Measurements from ENCODE around the gene MISP3. TPM values are rescaled to one million over a fixed set of nuclear protein-coding genes. Genes with fewer than 3 reads are reported as not detected.

The MISP3 gene
- total and polyA plus RNA-seq, 9 of the 15 experiments (the other 6 are each of a cell fraction or from before 2014, with no cell fraction given): 0.25 to 5.6 (median 1.6) TPM

- no peak for TF ChIP-seq IRF2 (CRISPR knock-in tag; IDR thresholded peaks at IDR 0.05)
- no peak for TF ChIP-seq MCM7 (IDR thresholded peaks at IDR 0.05)
- TF ChIP-seq SRSF1 (IDR thresholded peaks at IDR 0.05; ENCODE audit: low read depth, low read length): no peak
- TF ChIP-seq HDAC1 (IDR thresholded peaks at IDR 0.05): no peak
- TF ChIP-seq DACH1 (IDR thresholded peaks at IDR 0.05; ENCODE audit: partially characterized antibody): no peak
- TF ChIP-seq NCOA4 (IDR thresholded peaks at IDR 0.05; ENCODE audit: partially characterized antibody): no peak
- TF ChIP-seq FOSL1 (tag; conservative IDR thresholded peaks at IDR 0.05): no peak
- no peak for TF ChIP-seq ZNF407 (IDR thresholded peaks at IDR 0.05; ENCODE audit: low read depth)
- no peak for TF ChIP-seq E2F1 (CRISPR knock-in tag; IDR thresholded peaks at IDR 0.05)
- no peak for TF ChIP-seq MCM2 (IDR thresholded peaks at IDR 0.05; ENCODE audit: low read depth)
- TF ChIP-seq ETS2 (tag; IDR thresholded peaks at IDR 0.05; ENCODE audit: borderline replicate concordance, poor library complexity, severe bottlenecking): no peak
- TF ChIP-seq ZBTB17 (CRISPR knock-in tag; IDR thresholded peaks at IDR 0.05): no peak
These were observed 36.9 kb upstream of the MISP3 start (continued) for GRCh38 chr19:14035706-14036105.
